Muscle of leg (tissue), 11 donors: ENCODE data around the gene GGNBP2. TPM values are rescaled to one million over a fixed set of nuclear protein-coding genes. Genes with fewer than 3 reads are reported as not detected.

Experiments used
- DNase-seq: peaks from one replicate; pipeline ENCODE4 v3.0.0; 2013
- H3K27ac ChIP-seq: one replicate; pipeline ENCODE4 v1.5.1; 2013; ENCODE audit warnings: mild to moderate bottlenecking, low read length, control low read depth
- H3K27me3 ChIP-seq: one replicate; pipeline ENCODE4 v1.6.1; 2013; ENCODE audit warnings: low read length; ENCODE audit not compliant: control insufficient read depth, insufficient read depth
- H3K36me3 ChIP-seq: one replicate; pipeline ENCODE4 v1.6.1; 2013; ENCODE audit warnings: low read length; ENCODE audit not compliant: control insufficient read depth, insufficient read depth
- H3K4me1 ChIP-seq: one replicate; pipeline ENCODE4 v1.6.1; 2013; ENCODE audit warnings: low read length; ENCODE audit not compliant: control insufficient read depth, insufficient read depth
- H3K4me3 ChIP-seq: one replicate; pipeline ENCODE4 v1.5.1; 2013; ENCODE audit warnings: low read length, control low read depth
- H3K9me3 ChIP-seq: replicated peaks from 2 replicates; pipeline ENCODE4 v1.6.1; 2013; ENCODE audit warnings: low read depth, low read length; ENCODE audit not compliant: control insufficient read depth
- whole genome bisulfite sequencing: methylation state at CpG from one replicate; pipeline ENCODE4 v1.1.5; 2013; ENCODE audit warnings: missing lambda C conversion rate; ENCODE audit not compliant: insufficient coverage; 5-methylcytosine and 5-hydroxymethylcytosine counted together
- polyA plus RNA-seq, 8 donors: library from polyadenylated mRNA; unstranded; fragments of 120-200 nt; gene quantifications; one replicate each; pipeline versions ENCODE4 v1.2.1 to v1.2.3, GENCODE V29; 2013; ENCODE audit warnings: inconsistent platforms in 1 of 8, low replicate concordance in 1 of 8; ENCODE audit not compliant: insufficient read length in 8 of 8, insufficient read depth in 1 of 8
- total RNA-seq: library from RNA; stranded (reverse); fragments of 120-200 nt; gene quantifications from one replicate; pipeline ENCODE4 v1.2.4, GENCODE V29; 2013

The GGNBP2 gene
- total and polyA plus RNA-seq, 9 donors = 47.0 to 68.1 (median 53.5) TPM

DNA sequence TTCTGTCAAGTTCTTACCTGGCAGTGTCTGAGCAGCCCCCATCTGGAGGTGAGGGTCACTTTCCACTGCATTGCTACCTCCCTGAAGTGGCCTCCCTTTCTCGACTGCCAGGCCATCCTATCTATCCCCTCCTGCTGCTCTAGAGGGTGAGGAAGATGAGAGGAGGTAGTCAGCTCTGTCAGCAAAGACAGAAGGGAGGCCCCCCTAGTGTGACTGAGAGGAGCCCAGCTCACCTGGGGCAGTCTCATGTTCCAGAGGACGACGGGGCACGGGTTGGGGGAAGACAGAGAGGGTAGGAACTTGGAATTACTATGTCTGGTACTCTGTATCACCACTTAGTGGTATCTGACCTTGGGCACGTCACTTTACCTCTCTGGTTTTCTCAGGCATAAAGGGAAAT, 32.1 kb upstream of the GGNBP2 start:
- H3K4me1 ChIP-seq = no peaks in the 10 kb centered on the region
- WGBS = no CpG with 5 or more reads among the region's 5 CpGs
- no peaks in the 10 kb centered on the region for H3K27me3 ChIP-seq
- no peak overlapping the region for H3K27ac ChIP-seq
- no peak overlapping the region for H3K4me3 ChIP-seq
- no peaks in the 10 kb centered on the region for H3K9me3 ChIP-seq
- H3K36me3 ChIP-seq = peaks cover 55% of the 10 kb centered on the region
- DNase-seq = no peak

DNA sequence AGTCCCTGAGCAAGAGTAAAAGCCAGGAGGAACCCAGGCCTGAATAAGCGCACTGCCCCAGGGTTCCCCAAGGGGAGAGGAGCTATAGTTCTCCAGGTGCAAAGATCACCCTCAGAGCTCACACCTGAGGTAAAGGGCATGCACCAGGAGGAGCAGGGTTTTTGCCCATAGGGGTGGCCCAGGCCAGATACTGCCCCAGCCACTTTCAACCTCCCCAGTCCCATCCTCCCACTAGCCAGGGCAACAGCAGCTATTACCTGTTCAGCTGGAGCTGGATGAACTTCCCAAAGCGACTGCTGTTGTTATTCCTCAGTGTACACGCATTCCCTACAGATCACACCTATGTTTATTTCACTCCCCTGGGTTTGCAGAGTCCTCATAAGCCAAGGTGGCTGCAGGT, 29.9 kb upstream of the GGNBP2 start:
- Histone ChIP-seq H3K36me3 (peaks cover 49% of the 10 kb centered on the region), H3K4me1 (no peaks in the 10 kb centered on the region), H3K9me3 (no peaks in the 10 kb centered on the region), H3K27ac (no peak overlapping the region), H3K4me3 (no peak overlapping the region), H3K27me3 (no peaks in the 10 kb centered on the region)
- 84% methylated on average over 3 of the region's 3 CpGs for WGBS
- DNase-seq = no peak

DNA sequence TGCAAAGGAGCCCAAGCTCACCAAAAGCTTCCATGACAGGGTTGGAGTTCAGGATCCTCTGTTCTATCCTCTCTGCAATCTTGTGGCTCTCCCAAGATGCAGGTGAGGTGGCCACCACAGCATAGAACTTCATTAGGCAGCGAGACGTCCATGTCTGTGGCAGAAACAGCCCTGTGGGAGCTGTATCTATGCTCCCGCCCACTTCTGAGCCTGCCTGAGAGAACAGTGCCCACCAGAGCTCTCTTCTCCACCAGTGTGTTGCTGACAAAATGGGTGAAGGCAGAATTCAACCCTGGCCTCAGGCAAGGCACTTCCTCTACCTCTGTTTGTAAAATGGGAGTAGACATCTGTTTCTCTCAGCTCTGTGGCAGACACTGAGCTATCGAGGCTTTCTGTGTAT, 28.9 kb upstream of the GGNBP2 start:
- 82% methylated on average over 3 of the region's 4 CpGs for WGBS
- DNase-seq = no peak
- Histone ChIP-seq H3K27ac (no peak overlapping the region), H3K36me3 (peaks cover 39% of the 10 kb centered on the region), H3K9me3 (no peaks in the 10 kb centered on the region), H3K4me1 (no peaks in the 10 kb centered on the region), H3K4me3 (no peak overlapping the region), H3K27me3 (no peaks in the 10 kb centered on the region)

DNA sequence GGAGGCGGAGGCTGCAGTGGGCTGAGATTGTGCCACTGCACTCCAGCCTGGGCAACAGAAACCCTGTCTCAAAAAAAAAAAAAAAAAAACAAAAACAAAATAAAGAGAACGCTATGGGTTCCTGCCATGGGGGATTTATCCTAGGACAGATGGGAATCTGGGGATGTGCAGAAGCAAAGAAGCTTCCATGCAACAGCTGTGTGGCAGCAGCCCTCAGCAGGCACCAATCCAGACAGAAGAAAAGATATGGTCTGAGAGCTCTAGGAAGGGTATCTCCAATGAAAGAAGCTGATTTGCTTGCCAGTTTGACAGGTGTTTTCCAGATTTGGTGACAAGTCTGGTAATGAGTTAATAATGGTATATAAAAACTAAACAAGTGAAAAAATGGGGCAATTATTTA, 21.6 kb upstream of the GGNBP2 start:
- Histone ChIP-seq H3K36me3 (peaks cover 34% of the 10 kb centered on the region), H3K9me3 (no peaks in the 10 kb centered on the region), H3K4me3 (no peak overlapping the region), H3K27ac (no peak overlapping the region), H3K27me3 (no peaks in the 10 kb centered on the region), H3K4me1 (peaks cover 7% of the 10 kb centered on the region)
- peak; percentile 76 for DNase-seq
- WGBS = 20% methylated on average over 1 of the region's 2 CpGs

DNA sequence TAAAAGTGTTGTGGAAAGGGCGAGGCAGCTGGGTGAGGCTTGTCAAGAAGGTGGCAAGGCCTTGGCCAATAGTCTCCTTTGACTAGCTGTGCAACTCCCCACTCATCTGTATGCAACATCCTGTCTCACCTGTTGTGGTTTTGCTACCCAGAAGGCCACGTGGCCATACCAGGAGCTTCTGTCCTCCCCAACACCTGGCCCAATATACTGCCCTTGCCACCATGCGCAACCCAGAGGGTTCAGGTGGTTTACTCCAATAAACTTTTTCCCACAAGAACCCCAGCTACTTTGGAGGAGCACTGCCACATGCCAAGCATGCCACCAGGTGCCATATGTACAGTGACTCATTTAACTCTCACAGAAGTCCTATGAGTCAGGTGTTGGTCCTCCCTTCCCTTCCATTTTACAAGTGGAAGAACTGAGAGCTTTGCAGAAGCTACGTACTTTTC, 20.3 kb upstream of the GGNBP2 start:
- 100% methylated on average over 2 of the region's 4 CpGs for WGBS
- Histone ChIP-seq H3K27me3 (no peaks in the 10 kb centered on the region), H3K4me1 (peaks cover 18% of the 10 kb centered on the region), H3K4me3 (no peak overlapping the region), H3K9me3 (no peaks in the 10 kb centered on the region), H3K27ac (no peak overlapping the region), H3K36me3 (peaks cover 39% of the 10 kb centered on the region)
- DNase-seq = no peak

DNA sequence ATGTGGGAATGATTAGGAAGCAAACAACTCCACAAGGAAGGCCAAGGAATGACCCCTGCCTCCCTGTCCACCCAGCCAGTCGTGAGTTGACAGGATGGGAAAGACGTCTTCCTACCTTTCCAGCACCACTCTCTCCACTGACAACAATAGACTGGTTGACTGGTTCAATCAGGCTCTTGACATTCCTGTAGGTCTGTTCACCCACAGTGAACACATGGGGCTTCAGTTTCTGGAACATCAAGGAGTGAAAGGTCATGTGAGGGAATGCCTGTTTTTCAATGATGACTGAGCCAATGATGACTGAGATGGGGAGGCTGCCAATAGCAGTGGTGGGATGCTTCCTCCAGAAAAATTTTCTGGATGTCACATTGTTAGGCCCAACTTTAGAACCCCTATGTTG, 19.6 kb upstream of the GGNBP2 start:
- no peaks in the 10 kb centered on the region for H3K27me3 ChIP-seq
- no peaks in the 10 kb centered on the region for H3K9me3 ChIP-seq
- H3K36me3 ChIP-seq = peaks cover 43% of the 10 kb centered on the region
- DNase-seq = no peak
- no peak overlapping the region for H3K27ac ChIP-seq
- no peak overlapping the region for H3K4me3 ChIP-seq
- H3K4me1 ChIP-seq = peaks cover 20% of the 10 kb centered on the region
- no CpG with 5 or more reads among the region's 2 CpGs for WGBS

DNA sequence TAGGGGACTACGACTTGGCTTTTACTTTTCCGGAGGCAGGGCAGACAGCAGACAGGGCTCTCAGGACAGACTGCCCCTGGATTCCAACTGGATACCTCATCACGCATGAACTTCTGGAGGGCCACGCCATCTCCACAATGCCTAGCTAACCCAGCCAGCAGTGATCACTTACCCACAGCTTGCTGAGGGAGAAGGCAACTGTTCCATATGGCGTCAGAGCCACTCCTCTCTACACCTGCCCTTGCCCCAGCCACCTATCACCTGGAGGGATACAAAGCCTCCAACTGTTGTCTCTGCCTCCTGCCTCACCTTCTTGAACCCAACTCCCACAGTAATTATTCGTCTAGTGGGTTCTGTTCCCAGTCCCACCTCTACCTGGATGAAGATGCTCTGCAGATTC, 18.8 kb upstream of the GGNBP2 start:
- H3K27me3 ChIP-seq = no peaks in the 10 kb centered on the region
- H3K4me3 ChIP-seq = no peak overlapping the region
- no peak overlapping the region for H3K27ac ChIP-seq
- H3K9me3 ChIP-seq = no peaks in the 10 kb centered on the region
- peaks cover 20% of the 10 kb centered on the region for H3K4me1 ChIP-seq
- DNase-seq = no peak
- H3K36me3 ChIP-seq = peaks cover 43% of the 10 kb centered on the region
- 100% methylated on average over 6 of the region's 6 CpGs for whole genome bisulfite sequencing

DNA sequence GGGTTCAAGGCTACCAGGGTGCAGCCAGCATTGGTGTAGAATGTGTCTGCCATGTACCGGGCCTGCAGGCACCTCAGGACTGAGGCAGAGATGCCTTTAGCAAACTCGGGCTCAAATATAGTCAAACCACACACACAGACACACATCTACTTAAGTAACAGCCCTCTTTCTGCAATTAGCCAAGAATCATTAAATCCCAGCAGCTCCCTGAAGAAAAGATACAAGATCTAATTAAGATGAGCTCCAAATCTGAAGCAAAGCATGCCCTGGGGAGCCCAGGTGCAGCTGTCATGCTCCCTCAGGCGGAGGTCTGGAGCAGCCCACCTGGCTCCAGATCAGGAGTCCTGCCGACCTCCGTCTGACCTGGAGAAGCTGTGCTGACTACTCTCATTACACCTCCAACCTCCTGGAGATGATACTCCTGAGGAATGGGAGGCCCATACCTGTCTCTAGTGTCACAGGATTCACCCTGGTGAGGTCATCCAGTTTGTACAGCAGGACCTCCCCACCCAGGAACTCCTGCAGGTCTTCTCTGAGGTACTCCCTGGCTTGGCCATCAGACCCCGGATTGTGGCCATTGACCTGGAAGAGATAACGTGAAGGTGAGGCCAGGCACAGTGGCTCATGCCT, 17.0 kb upstream of the GGNBP2 start:
- Histone ChIP-seq H3K4me3 (no peak overlapping the region), H3K27me3 (no peaks in the 10 kb centered on the region), H3K4me1 (peaks cover 20% of the 10 kb centered on the region), H3K9me3 (no peaks in the 10 kb centered on the region), H3K36me3 (peaks cover 56% of the 10 kb centered on the region), H3K27ac (peak overlapping the region; percentile 62)
- WGBS = 60% methylated on average over 1 of the region's 7 CpGs
- DNase-seq = no peak

DNA sequence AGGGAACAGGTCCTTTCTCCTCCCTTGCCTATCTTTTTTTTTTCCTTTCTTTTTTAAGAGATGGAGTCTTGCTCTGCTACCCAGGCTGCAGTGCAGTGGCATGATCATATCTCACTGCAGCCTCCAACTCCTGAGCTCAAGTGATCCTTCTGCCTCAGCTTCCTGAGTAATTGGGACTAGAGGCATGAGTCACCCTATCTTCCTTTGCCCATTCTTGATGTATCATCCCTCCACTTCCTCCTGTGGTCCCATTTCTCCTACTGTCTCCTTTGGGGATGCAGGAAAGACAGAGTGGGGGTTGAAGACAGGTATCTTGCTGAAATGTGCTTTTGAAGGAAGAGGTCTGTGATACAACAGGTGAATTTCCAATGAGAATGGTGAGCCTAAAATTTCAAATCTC, 15.6 kb upstream of the GGNBP2 start:
- H3K9me3 ChIP-seq = no peaks in the 10 kb centered on the region
- H3K36me3 ChIP-seq = peaks cover 52% of the 10 kb centered on the region
- H3K27me3 ChIP-seq = no peaks in the 10 kb centered on the region
- peaks cover 25% of the 10 kb centered on the region for H3K4me1 ChIP-seq
- no peak overlapping the region for H3K4me3 ChIP-seq
- H3K27ac ChIP-seq = peak overlapping the region; percentile 71
- no peak for DNase-seq

DNA sequence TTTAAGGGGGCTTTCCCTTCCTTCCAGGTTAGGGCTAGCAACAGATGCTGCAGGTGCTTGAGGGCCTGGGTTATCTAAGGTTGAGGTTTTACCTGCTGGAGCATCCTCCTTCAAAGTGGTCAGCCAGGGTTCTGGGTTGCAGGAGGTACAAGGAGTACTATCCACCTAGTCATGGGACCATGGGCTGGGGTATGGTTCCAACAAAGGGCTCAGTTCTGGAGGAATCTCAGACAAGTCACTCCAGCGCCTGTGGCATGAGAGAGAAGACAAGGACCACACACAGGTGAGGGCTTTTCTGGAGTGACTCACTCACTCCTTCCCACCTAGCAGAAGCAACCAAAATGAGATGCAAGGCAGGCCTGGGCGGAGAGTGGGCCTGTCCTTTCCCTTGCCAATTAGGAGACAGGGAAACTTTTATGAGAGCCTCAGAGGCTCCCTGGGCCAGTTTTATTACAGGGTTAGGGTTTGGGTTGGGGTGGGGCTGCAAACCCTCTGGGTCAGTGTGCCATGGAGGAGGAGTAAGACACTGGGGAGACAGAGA, 12.2 kb upstream of the GGNBP2 start:
- H3K27ac ChIP-seq = no peak overlapping the region
- H3K27me3 ChIP-seq = no peaks in the 10 kb centered on the region
- WGBS = 100% methylated on average over 1 of the region's 2 CpGs
- peaks cover 37% of the 10 kb centered on the region for H3K36me3 ChIP-seq
- no peak for DNase-seq
- H3K9me3 ChIP-seq = no peaks in the 10 kb centered on the region
- H3K4me3 ChIP-seq = no peak overlapping the region
- peaks cover 30% of the 10 kb centered on the region for H3K4me1 ChIP-seq
